OCI-LY7 (cell line): Measurements from ENCODE around the gene CDC42BPA. TPM values are rescaled to one million over a fixed set of nuclear protein-coding genes. Genes with fewer than 3 reads are reported as not detected.

Experiments
- BruUV-seq: library from RNA; stranded (reverse); fragments of 400-500 nt; replicated peaks from 2 replicates; lab custom pipeline; 2021; lab: Mats Ljungman, UMichigan
- CTCF ChIA-PET: fragments of 300-600 bp; sonication (Branson Sonifier 250); formaldehyde crosslinking; loops from one replicate; lab custom pipeline; 2022; ENCODE audit warnings: antibody characterized with exemption; ENCODE audit not compliant: unreplicated experiment; lab: Charles Lee
- POLR2A ChIA-PET: fragments of 300-600 bp; sonication (Branson Sonifier 250); formaldehyde crosslinking; loops from one replicate; lab custom pipeline; 2022; ENCODE audit warnings: antibody characterized with exemption; lab: Charles Lee
- DNase-seq: peaks from one replicate; pipeline ENCODE4 v3.0.0-alpha.2; 2015; ENCODE audit warnings: low spot score
- H2AFZ ChIP-seq: fragments of 200-600 bp; sonication (generic), shearing (Covaris generic); 2 replicates; pipeline ENCODE4 v1.6.1; 2014; ENCODE audit warnings: mild to moderate bottlenecking, antibody characterized with exemption, low read length, moderate library complexity
- H3K27ac ChIP-seq: fragments of 200-600 bp; sonication (generic); 2 replicates; pipeline ENCODE4 v1.5.1; 2014; ENCODE audit warnings: mixed run types, low read depth, mild to moderate bottlenecking, moderate library complexity, low read length, inconsistent platforms; ENCODE audit not compliant: poor library complexity, severe bottlenecking
- H3K36me3 ChIP-seq: fragments of 200-600 bp; sonication (generic); 2 replicates; pipeline ENCODE4 v1.6.1; 2014; ENCODE audit warnings: mild to moderate bottlenecking, antibody characterized with exemption, low read length, moderate library complexity, mixed read lengths; ENCODE audit not compliant: insufficient read depth
- H3K4me1 ChIP-seq: fragments of 200-600 bp; sonication (generic); 2 replicates; pipeline ENCODE4 v1.5.1; 2014; ENCODE audit warnings: mild to moderate bottlenecking, low read length; ENCODE audit not compliant: insufficient read depth, poor library complexity, severe bottlenecking
- H3K4me2 ChIP-seq: fragments of 200-600 bp; sonication (generic); 2 replicates; pipeline ENCODE4 v1.6.1; 2014; ENCODE audit warnings: mild to moderate bottlenecking, low read length
- H3K4me3 ChIP-seq: fragments of 200-600 bp; sonication (generic); 2 replicates; pipeline ENCODE4 v1.5.1; 2014; ENCODE audit warnings: mild to moderate bottlenecking, low read depth, low read length; ENCODE audit not compliant: poor library complexity, severe bottlenecking
- H3K79me2 ChIP-seq: fragments of 200-600 bp; sonication (generic); 2 replicates; pipeline ENCODE4 v1.6.1; 2016; ENCODE audit warnings: low read depth, mild to moderate bottlenecking, low read length, moderate library complexity, mixed read lengths; ENCODE audit not compliant: insufficient read depth
- H3K9me2 ChIP-seq: fragments of 200-600 bp; sonication (generic); 2 replicates; pipeline ENCODE4 v1.6.1; 2016; ENCODE audit warnings: mild to moderate bottlenecking, low read length, mixed read lengths; ENCODE audit not compliant: insufficient read depth
- H3K9me3 ChIP-seq: fragments of 200-600 bp; sonication (generic); 2 replicates; pipeline ENCODE4 v1.6.1; 2014; ENCODE audit warnings: mild to moderate bottlenecking, mixed run types, low read length, mixed read lengths
- H4K20me1 ChIP-seq: fragments of 200-600 bp; sonication (generic); 2 replicates; pipeline ENCODE4 v1.6.1; 2014; ENCODE audit warnings: mild to moderate bottlenecking, antibody characterized with exemption, low read length, moderate library complexity, mixed read lengths; ENCODE audit not compliant: insufficient read depth
- EZH2phosphoT487 ChIP-seq: fragments of 200-600 bp; sonication (generic); IDR thresholded peaks from 2 replicates; pipeline ENCODE4 v1.6.1; 2018; ENCODE audit warnings: low read depth, borderline replicate concordance, mild to moderate bottlenecking, mixed run types, antibody characterized with exemption, low read length, moderate library complexity, mixed read lengths
- intact Hi-C: fragments of 100-400 bp; cut with micrococcal nuclease; formaldehyde crosslinking; loops from one replicate; pipeline ENCODE4 v1.10.0; 2022; ENCODE audit not compliant: unreplicated experiment
- total RNA-seq, 2 experiments: library from RNA; depleted of rRNA in 1 of 2; stranded (reverse); fragments of >200 nt in 1 of 2; shearing (Covaris generic) in 1 of 2; gene quantifications; 2 replicates each; pipeline ENCODE4 v1.2.3, GENCODE V29; 2014 to 2022
- TF ChIP-seq, protein P1 (sequence below): fragments of 200-600 bp; sonication (generic); conservative IDR thresholded peaks from 2 replicates; pipeline ENCODE4 v1.5.1; 2014; ENCODE audit warnings: mild to moderate bottlenecking, antibody characterized with exemption, low read length, moderate library complexity, mixed read lengths

CDC42BPA gene
- total RNA-seq, 2 experiments from 2014 or later: not detected

DNA sequence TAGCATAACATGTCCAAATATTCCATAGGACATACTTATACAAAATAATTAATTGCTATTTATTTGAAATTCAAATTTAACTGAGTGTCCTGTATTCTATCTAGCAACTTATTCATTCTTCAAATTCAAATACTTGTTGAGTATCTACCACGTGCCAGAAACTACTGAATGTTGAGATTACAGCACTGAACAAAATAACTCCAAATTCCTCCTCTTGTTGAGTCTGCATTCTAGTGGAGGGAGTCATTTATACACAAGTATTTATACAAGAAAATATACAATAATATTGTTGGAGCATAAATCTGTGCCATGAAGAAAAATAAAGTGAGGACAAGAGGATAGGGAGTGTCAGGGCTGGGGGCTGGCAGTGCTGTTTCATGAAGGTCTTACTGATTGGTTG lies 43.7 kb upstream of the CDC42BPA start:
- H3K4me1 ChIP-seq: no peaks in the 10 kb centered on the region
- H2AFZ ChIP-seq: no peak overlapping the region
- H3K9me2 ChIP-seq: no peaks in the 10 kb centered on the region
- H3K4me2 ChIP-seq: no peak overlapping the region
- H3K79me2 ChIP-seq: no peaks in the 10 kb centered on the region
- H3K4me3 ChIP-seq: no peak overlapping the region
- no peak overlapping the region for H3K27ac ChIP-seq
- no peaks in the 10 kb centered on the region for H4K20me1 ChIP-seq
- intact Hi-C loops: no loop called here
- TF ChIP-seq, protein P1, sequence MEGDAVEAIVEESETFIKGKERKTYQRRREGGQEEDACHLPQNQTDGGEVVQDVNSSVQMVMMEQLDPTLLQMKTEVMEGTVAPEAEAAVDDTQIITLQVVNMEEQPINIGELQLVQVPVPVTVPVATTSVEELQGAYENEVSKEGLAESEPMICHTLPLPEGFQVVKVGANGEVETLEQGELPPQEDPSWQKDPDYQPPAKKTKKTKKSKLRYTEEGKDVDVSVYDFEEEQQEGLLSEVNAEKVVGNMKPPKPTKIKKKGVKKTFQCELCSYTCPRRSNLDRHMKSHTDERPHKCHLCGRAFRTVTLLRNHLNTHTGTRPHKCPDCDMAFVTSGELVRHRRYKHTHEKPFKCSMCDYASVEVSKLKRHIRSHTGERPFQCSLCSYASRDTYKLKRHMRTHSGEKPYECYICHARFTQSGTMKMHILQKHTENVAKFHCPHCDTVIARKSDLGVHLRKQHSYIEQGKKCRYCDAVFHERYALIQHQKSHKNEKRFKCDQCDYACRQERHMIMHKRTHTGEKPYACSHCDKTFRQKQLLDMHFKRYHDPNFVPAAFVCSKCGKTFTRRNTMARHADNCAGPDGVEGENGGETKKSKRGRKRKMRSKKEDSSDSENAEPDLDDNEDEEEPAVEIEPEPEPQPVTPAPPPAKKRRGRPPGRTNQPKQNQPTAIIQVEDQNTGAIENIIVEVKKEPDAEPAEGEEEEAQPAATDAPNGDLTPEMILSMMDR: no peak
- no peak for TF ChIP-seq EZH2phosphoT487
- ChIA-PET CTCF (no interaction called here), POLR2A (no interaction called here)
- no peak for DNase-seq
- no peaks in the 10 kb centered on the region for H3K36me3 ChIP-seq
- BruUV-seq: no TSS peak
- H3K9me3 ChIP-seq: no peaks in the 10 kb centered on the region

DNA sequence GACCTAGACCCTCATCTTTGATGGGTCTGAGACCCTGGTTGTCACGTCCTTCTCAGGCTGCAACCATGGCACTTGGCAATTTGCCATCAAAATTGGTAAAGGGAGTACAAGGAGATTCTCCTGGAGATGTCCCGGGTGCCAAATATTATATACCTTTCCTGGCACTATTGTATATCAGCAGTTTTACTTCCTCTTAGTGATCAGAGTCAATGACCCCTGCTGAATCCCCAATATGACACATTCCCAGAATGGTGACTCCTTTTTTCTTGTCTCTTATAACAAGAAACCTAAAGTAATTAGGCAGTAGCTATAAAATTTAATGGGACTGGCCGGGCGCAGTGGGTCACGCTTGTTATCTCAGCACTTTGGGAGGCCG lies 39.6 kb upstream of the CDC42BPA start:
- H3K9me2 ChIP-seq: no peaks in the 10 kb centered on the region
- H3K4me2 ChIP-seq: no peak overlapping the region
- no peak for TF ChIP-seq EZH2phosphoT487
- TF ChIP-seq, protein P1: no peak
- H4K20me1 ChIP-seq: no peaks in the 10 kb centered on the region
- H3K4me3 ChIP-seq: no peak overlapping the region
- DNase-seq: no peak
- no peak overlapping the region for H3K27ac ChIP-seq
- no TSS peak for BruUV-seq
- no peaks in the 10 kb centered on the region for H3K9me3 ChIP-seq
- ChIA-PET POLR2A (interaction anchor here (0.6 to 0.7 kb wide), 2 partner anchors 1121 to 1749 kb away, joined by 3 to 4 read pairs; no protein-coding TSS in a partner anchor), CTCF (no interaction called here)
- no peaks in the 10 kb centered on the region for H3K4me1 ChIP-seq
- H3K36me3 ChIP-seq: no peaks in the 10 kb centered on the region
- intact Hi-C loops: no loop called here
- no peak overlapping the region for H2AFZ ChIP-seq
- no peaks in the 10 kb centered on the region for H3K79me2 ChIP-seq

GRCh38 chr1:227357171-227357926 lies 39.1 kb upstream of the CDC42BPA start:
- Histone ChIP-seq H4K20me1 (no peaks in the 10 kb centered on the region), H3K9me2 (no peaks in the 10 kb centered on the region), H3K36me3 (no peaks in the 10 kb centered on the region), H3K27ac (no peak overlapping the region), H3K4me1 (no peaks in the 10 kb centered on the region), H3K4me3 (no peak overlapping the region), H3K4me2 (no peak overlapping the region), H3K79me2 (no peaks in the 10 kb centered on the region), H2AFZ (no peak overlapping the region), H3K9me3 (no peaks in the 10 kb centered on the region)
- no peak for DNase-seq
- POLR2A ChIA-PET: interaction anchor here (0.6 to 1.0 kb wide), 3 partner anchors 13 to 1748 kb away, joined by 3 to 4 read pairs (median 3); no protein-coding TSS in a partner anchor
- no TSS peak for BruUV-seq
- CTCF ChIA-PET: no interaction called here
- intact Hi-C loops: no loop called here
- TF ChIP-seq, protein P1: no peak
- TF ChIP-seq EZH2phosphoT487: no peak
